Left renal cortex interstitium (tissue), 4 donors: Measurements from ENCODE around the gene SDC3. TPM values are rescaled to one million over a fixed set of nuclear protein-coding genes. Genes with fewer than 3 reads are reported as not detected.
"Not testable (repeated sequence)": the region's sequence is repeated elsewhere in the genome, so short reads cannot be mapped to it uniquely, and the experiment has no call there.

Experiments
- DNase-seq, 4 donors: peaks; one replicate each; pipeline ENCODE4 v3.0.0-alpha.2; 2013; ENCODE audit warnings: low read depth in 4 of 4, low spot score in 2 of 4, missing footprints in 1 of 4
- polyA plus RNA-seq, 4 donors: library from polyadenylated mRNA; unstranded; fragments of 120-200 nt; gene quantifications; one replicate each; pipeline ENCODE4 v1.2.1, GENCODE V29; 2013; ENCODE audit not compliant: insufficient read length in 4 of 4

The SDC3 gene, protein sequence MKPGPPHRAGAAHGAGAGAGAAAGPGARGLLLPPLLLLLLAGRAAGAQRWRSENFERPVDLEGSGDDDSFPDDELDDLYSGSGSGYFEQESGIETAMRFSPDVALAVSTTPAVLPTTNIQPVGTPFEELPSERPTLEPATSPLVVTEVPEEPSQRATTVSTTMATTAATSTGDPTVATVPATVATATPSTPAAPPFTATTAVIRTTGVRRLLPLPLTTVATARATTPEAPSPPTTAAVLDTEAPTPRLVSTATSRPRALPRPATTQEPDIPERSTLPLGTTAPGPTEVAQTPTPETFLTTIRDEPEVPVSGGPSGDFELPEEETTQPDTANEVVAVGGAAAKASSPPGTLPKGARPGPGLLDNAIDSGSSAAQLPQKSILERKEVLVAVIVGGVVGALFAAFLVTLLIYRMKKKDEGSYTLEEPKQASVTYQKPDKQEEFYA
- polyA plus RNA-seq, result 10 to 100 TPM; 23.4 to 35.4 (median 29.0) TPM

DNA sequence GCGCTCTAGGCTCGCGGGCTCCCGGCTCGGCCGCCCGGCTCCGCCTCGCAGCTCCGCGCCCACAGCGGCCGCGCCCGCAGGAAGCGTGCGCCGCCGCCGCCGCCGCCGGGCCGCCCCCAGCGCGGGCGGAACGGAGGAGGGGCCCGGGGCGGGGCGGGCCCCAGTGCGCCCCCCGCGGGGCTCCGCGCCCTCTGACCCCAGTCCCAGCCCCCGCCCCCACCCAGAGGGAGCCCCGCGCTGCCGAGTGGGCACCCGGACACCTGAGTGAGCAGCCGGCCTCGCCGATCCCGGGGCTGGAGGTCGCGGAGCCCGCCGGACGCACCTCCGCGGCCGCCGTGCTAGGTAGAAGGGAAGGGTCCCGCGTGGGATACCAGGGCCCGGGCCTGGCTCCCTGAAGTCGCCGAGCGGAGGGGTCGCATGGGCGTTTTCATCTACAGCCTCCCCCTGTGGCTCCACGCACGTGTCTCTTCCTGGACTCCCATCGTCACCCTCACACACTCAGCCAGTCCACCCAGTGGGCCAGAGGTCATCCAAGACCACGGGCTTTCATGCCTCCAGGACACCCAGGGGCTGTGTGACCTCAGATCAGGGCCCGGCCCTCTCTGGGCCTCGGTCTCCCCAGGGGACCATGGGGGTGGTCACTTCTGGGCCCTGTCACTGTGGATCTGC lies at the start of gene SDC3:
Gene SDC3 (minus strand): TSS at position 63 of the 669 bp plus-strand sequence. CDS start 172 bp downstream, outside the sequence.
- DNase-seq, result no peak

DNA sequence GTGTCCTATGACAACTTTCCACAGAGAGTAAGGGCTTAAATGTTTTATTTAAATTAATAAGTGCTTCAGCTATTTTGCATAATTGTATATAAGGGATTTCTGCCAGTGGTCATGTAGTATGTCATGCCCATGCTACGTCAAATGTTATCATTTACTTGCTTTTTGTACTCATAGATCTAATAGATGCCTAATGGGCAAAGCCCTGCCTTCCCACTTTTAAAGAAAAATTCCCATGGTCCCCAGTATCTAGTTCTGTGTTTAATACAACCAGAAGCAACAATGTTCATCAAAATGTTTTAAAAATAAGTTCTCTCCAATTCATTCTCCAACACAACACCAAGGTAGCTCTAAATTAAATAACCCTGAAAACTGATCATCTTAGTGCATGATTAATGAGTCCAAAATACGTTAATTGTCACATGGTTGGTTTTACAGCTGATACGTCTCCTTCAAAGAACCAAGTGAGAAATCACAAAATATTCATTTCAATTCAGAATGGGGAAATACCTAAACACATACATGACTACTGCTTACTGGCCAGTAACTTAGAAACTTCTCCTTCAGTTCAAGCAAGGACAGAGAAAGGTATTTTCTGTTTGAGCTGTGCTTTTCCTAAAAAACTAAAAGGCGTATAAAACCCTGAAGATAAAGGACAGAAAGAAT lies 49.1 kb upstream of the SDC3 start:
- DNase-seq, result no peak

DNA sequence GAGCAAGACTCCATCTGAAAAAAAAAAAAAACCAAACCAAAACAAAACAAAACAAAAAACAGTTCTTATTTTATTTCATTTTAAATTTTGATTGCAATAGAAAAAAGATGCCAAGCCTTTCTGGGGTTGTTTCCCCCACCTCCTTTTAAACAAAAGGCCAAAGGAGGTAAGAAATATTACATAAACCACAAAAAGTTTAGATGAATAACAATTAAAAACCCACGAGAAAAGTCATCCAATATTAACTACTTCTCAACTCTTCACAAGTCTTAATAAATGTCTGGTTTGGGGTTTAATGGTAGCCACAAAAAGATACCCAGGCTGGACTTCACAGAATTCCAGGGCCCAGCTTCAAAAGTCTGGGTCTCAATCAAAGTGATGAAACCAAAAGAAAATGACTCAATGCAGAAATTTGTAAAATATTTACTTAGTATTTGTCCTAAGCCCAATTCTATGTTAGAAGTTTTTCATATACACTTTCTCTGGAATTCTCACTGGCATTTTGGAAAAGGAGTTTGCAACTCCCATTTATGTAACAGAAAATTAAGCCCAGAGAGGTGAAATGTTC lies 47.0 kb upstream of the SDC3 start:
- no peak for DNase-seq

DNA sequence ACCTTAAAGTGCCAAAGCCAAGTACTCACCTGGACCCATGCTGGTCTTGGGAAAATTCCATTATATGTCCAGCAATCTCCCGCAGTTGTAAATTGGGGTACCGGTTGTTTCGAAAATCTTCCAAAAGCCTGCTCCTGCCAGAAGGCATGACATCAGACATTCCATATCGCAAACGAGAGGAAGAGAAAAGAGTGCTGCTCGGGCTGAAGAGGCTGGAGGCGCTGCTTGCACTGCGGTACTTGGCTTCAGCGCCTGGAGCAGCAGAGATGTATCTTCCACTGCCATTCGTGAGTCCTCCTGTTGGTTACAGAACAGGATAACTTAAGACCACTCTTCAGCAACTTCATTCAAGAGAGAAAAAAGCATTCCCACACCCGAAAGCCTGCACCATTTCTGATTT lies 45.1 kb upstream of the SDC3 start:
- no peak for DNase-seq

DNA sequence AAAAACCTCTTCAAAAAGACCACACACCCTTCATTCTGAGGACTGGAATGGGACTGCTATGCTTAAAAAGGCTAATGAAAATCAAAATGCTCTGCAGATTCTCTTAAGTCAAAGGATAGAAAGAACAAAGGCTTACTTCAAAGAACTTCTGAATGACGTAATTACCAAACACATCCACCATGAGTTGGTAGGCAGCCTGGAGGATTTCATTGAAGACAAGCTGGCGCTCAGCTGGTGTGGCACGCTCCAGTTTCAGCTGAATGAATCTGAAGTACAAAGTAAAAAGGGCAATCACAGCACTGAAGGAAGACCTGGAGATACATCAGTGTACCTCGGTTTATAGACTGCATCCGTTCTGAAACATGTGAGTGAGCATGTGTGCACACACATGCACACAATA lies 43.5 kb upstream of the SDC3 start:
- no peak for DNase-seq

DNA sequence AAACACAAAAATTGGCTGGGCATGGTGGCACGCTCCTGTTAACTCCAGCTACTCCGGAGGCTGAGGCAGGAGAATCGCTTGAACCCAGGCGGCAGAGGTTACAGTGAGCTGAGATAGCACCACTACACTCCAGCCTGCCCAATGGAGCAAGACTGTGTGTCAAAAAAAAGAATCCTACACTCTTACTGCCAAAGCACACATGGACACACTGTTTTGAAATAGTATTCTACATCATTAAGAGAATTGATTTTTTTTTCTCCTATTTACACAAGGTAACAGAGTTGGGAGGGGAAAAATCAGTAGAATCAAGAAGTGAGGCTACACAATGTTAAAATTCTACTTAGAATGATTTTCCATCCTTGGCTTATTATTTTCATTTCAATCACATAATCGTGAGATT lies 42.1 kb upstream of the SDC3 start:
- DNase-seq, result no peak

DNA sequence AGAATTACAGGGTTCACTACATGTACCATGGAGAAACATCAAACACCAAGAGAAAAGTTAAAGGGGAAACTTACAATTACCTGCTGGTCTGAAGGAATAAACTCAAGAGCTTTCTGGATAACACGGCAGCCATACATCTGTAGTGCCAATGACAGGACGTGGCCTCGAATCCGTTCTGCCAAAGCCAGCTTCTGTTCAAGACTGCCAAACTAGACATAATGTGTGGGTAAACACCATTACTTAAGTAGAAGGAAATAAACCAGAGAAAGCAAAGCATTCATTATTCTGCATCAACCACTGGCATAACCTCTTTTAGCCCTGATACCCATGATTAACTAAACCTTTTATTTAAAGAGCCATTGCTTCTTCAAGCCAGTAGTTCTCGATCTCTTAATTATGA lies 41.5 kb upstream of the SDC3 start:
- no peak for DNase-seq

DNA sequence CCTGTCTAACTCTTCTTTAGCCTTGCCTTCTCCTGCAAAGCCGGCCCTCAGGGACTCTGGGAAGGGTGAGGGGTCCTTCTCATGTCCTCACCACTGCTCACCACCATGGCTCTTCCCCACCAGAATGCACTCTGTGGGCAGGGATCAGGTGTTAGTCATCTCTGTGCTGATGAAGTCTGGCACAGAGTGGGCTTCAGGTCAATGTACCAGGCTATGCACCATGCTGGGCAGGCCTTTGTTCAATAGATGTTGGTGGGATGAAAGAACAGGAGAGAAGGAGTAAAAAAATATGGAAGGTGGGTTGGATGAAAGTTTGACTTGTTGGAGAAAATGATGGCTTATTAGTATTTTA lies 40.9 kb upstream of the SDC3 start:
- DNase-seq, result not testable (repeated sequence)

DNA sequence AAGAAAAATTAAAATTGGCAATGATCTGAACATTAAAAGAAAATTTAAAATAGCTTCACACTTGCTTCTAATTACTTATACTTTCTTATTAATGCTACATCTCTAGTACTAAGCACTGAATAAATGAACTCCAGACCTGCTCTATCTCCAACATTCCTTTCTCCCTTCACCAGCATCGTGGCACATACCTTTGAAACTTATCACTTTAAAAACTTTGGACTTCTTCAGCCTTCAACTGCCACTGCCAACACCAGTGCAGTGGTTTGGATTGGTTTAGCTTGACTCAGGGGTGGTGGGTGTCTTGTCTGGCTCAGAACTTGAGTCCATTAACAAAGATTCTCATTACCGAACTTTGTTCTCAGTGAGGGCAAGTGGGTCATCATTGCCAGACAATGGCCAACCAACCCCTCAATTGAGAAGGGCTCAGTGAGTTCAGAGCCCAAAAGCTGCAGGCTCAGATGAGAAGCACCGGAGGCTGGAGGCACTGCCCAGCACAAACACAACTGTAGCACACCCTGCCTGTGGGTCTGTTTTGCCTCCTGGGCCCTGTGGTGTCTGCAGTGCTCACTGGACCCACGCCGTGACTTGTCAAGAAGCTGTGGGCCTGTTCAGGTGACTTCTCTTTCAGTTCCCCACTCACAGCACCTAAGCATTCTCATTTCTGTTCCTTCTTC lies 40.4 kb upstream of the SDC3 start:
- DNase-seq, result not testable (repeated sequence)

DNA sequence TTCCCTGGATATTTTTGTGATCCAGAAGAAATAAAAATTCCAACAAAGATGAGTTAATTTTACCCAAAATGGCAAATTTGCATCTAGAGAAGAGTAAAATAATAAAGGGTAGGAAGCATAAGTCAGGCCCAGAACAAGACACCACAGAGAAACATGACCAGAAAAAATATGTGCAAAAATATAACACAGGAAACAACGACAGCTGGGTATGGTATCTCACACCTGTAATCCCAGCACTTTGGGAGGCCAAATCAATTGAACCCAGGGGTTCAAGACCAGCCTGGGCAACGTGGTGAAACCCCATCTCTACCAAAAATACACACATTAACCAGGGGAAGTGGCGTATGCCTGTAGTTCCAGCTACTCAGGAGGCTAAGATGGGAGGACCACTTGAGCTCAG lies 39.7 kb upstream of the SDC3 start:
- no peak for DNase-seq

DNA sequence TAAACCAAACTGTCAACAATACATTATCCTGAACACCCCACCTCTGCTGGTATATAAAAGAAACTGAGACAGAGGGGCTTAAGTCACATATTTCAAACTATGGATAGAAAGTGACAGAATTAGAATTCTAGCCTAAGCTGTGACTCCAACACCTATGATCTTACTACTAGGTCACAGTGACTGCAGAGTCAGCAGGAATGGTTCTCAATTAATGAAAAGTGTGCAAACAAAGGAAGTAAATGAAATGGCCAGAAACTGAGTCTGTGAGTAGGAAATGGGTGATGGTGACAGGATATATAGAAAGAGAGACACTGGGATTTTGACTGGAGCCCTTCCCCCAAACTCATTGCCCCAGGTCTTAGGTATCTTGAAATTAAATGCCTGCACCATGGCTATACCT lies 38.7 kb upstream of the SDC3 start:
- DNase-seq, result no peak

DNA sequence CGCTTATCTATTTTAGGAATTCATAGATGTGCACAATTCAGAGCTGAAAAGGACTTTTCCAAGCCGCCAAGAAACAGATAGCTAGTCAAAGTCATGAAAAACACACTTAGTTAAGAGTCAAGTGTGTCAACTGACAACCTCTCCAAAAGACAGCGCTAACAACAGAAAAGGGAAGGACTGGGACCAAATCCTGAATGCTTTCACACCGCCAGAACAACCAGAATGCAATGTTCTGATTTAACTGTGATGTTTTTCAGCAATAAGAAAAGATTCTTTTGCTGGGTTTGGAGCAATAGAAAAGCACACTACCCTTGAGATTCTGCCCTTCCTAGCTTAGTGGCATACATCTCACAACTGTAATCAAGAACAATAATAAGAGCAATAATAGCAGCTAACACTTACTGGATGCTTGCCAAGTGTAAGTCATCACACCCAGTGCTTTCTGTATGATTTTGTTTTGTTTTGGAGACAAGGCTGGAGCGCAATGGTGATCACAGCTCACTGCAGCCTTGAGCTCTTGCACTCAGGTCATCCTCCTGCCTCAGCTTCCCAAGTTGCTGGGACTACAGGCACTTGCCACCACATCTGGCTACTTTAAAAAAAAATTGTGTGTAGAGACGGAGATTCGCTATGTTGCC lies 33.9 kb upstream of the SDC3 start:
- no peak for DNase-seq

DNA sequence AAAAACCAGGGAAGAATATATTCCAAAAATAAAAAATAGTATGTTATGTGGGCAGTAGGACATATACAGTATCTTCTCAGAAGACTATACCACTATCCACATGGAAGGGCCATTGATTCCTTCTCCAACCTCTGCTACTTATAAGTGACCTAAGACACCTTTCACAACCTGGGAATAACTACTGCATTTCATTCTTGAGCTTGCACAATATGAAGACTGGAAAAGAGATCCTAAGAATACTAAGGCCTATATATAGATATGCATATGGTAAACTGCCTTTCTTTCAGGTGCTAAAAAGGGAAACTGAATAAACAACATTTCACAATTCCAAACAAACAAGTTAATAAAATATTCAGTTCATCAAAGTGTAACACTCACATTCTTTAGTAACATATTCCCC lies 32.0 kb upstream of the SDC3 start:
- no peak for DNase-seq

DNA sequence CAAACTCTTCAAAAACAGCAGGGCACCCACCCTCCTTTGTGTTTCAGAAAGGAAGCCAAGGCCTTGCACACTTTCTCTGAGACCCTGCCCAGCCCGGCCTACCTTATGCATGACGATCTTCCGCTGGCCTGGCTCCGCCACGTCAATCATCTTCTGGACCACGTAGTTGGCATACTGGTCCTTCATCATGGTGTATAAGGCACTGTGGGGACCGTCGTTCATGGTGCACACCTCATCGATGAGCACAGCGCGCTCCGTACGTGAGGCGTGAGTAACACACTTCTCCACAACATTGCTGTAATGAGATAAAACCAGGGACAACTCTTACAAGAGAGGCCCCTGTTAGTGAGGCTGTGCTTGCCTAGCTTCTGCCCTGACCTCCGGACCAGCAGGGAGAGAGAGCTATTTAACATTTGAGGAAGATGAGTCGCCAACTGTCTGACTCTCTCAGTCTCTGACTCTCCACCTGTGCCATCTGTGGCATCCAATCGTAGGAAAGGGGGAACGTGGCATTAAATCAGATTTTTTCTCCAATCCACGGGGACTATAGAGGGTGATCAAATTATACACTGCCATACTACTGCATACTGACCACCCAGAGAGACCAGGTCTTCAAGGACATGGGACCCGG lies 28.1 kb upstream of the SDC3 start:
- no peak for DNase-seq

DNA sequence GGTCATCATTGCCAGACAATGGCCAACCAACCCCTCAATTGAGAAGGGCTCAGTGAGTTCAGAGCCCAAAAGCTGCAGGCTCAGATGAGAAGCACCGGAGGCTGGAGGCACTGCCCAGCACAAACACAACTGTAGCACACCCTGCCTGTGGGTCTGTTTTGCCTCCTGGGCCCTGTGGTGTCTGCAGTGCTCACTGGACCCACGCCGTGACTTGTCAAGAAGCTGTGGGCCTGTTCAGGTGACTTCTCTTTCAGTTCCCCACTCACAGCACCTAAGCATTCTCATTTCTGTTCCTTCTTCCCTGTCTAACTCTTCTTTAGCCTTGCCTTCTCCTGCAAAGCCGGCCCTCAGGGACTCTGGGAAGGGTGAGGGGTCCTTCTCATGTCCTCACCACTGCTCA lies 27.2 kb upstream of the SDC3 start:
- DNase-seq, result not testable (repeated sequence)

DNA sequence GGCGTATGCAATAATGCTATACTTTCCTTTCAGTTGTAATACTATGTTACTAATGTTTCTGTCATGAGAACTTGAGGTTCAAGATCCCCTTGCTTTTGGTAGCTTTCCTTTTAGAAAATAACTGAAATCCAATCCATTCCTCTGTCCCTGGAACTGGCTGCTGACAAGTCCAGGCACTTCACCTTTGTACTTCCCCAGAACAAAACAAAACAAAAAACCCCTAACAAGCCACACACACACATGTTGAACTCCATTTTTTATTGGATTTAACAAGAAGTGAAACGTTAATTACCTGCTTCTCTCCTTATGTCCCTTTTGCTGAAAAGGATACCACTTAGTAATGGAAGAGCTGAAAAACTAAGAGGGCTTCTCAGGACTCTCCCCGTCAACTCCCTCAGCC lies 26.1 kb upstream of the SDC3 start:
- DNase-seq, result no peak

DNA sequence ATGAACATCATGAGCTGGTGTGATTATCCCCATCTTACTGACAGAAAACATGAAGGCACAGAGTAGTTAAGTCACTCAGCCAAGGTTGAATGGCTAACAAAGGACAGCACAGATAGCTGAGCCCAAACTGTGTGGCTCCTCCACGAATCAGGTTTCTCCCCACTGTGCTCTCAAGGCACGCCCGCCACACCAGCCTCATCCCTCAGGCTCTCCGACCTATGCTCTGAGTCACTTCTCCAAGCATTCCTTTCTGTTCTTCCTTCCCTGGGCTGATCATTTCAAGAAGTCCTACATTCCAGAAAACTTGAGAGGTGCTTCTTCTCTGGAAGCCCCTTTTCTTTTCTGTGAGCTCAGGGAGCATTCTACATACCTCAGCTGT lies 25.3 kb upstream of the SDC3 start:
- no peak for DNase-seq

DNA sequence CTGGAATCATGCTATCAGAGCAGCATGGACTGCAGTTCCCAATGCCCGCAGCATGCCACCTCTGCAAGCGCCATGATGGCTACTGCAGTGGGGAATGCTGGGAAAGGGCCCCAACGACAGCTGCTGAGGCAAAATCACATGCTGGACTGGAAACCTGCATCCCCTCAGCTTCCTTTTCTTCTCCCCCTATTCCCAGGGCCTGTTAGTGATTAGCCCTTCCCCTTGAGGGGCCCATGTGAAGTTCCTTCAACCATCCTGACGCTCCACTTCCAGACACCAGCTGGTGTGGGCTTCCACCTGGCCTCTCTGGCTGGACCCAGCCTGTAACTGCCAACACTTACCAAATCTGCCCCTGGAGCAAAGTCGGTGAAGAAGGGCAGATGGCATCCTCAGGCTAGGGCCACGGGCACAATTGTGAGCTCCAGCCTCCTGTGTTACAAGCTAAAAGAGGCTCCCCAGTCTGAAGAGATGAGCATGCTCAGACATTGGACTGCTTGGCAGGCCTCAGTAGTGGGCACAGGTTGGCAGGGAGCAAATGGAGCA lies 22.1 kb upstream of the SDC3 start:
- DNase-seq, result no peak

DNA sequence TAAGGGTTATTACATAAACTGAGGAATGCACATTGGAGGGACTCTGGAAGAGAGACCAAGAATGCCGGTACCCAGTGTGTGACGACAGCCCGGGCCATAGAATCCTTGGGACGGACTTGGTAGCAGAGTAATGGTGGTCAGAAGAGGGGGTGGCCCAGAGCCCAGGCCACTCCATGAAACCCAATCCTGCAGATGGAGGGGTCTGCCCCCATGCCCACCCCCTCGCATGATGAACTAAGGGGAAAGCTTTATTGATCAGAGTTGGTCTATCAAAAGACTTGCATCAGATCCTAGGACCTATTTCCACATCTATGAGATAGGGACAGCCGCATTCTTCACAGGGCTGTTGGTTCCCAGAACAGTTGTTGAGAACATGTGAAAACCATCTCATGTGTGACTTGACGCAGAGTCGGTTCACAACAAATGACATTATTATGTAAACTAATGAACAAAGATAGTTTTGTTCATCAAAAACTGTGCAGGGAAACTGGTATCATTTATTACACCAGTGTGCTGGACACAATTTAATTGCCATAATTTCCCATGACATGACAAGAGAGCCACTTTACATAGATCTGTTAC lies 21.5 kb upstream of the SDC3 start:
- no peak for DNase-seq
